Right atrium auricular region (tissue), 2 donors: Measurements from ENCODE around the gene CENPM. TPM values are rescaled to one million over a fixed set of nuclear protein-coding genes. Genes with fewer than 3 reads are reported as not detected.

ENCODE experiments used
- DNase-seq: peaks from one replicate; pipeline ENCODE4 v3.0.0-alpha.2; 2019; ENCODE audit warnings: low spot score
- H3K27ac ChIP-seq, 2 donors: fragments of 200-600 bp; sonication (generic); 1 replicate in 1 of 2; 2 replicates in 1 of 2; pipeline ENCODE4 v1.5.1; 2016 to 2019
- H3K27me3 ChIP-seq, 2 donors: fragments of 200-600 bp; sonication (generic); one replicate each; pipeline versions ENCODE4 v1.5.1 to v1.6.0; 2017 to 2019
- H3K36me3 ChIP-seq: fragments of 200-600 bp; sonication (generic); one replicate; pipeline ENCODE4 v1.5.1; 2016
- H3K4me1 ChIP-seq, 2 donors: fragments of 200-600 bp; sonication (generic); one replicate each; pipeline versions ENCODE4 v1.5.1 to v1.6.0; 2017 to 2019
- H3K4me3 ChIP-seq, 2 donors: fragments of 200-600 bp; sonication (generic); 1 replicate in 1 of 2; 2 replicates in 1 of 2; pipeline ENCODE4 v1.5.1; 2017 to 2019; ENCODE audit warnings: mild to moderate bottlenecking in 1 of 2, moderate library complexity in 1 of 2
- H3K9me3 ChIP-seq, 2 donors: fragments of 200-600 bp; sonication (generic); one replicate each; pipeline ENCODE4 v1.5.1; 2019
- CTCF ChIP-seq, 2 donors: fragments of 200-600 bp; sonication (generic); IDR thresholded peaks; one replicate each; pipeline ENCODE4 v1.5.1; 2019; ENCODE audit warnings: antibody characterized with exemption in 2 of 2
- total RNA-seq, 2 donors: library from RNA; depleted of rRNA; stranded (reverse); fragments of >200 nt; gene quantifications; one replicate each; pipeline ENCODE4 v1.1.0, GENCODE V29; 2016

Gene CENPM
- total RNA-seq, 2 donors from 2014 or later: not detected

GRCh38 chr22:41911001-41911611, 35.8 kb downstream of the CENPM start:
- H3K9me3 ChIP-seq: no peaks in the 10 kb centered on the region
- H3K27me3 ChIP-seq: peaks cover 12 to 46% of the 10 kb centered on the region in 2 donors
- TF ChIP-seq CTCF (IDR thresholded peaks at IDR 0.05): no peak
- no peak for DNase-seq
- peak overlapping the region; percentile 10 to 48 for H3K4me3 ChIP-seq
- no peaks in the 10 kb centered on the region for H3K36me3 ChIP-seq
- peaks cover 0 to 45% of the 10 kb centered on the region in 2 donors for H3K4me1 ChIP-seq
- H3K27ac ChIP-seq: peak overlapping the region in 1 of 2 donors; percentile 45

DNA sequence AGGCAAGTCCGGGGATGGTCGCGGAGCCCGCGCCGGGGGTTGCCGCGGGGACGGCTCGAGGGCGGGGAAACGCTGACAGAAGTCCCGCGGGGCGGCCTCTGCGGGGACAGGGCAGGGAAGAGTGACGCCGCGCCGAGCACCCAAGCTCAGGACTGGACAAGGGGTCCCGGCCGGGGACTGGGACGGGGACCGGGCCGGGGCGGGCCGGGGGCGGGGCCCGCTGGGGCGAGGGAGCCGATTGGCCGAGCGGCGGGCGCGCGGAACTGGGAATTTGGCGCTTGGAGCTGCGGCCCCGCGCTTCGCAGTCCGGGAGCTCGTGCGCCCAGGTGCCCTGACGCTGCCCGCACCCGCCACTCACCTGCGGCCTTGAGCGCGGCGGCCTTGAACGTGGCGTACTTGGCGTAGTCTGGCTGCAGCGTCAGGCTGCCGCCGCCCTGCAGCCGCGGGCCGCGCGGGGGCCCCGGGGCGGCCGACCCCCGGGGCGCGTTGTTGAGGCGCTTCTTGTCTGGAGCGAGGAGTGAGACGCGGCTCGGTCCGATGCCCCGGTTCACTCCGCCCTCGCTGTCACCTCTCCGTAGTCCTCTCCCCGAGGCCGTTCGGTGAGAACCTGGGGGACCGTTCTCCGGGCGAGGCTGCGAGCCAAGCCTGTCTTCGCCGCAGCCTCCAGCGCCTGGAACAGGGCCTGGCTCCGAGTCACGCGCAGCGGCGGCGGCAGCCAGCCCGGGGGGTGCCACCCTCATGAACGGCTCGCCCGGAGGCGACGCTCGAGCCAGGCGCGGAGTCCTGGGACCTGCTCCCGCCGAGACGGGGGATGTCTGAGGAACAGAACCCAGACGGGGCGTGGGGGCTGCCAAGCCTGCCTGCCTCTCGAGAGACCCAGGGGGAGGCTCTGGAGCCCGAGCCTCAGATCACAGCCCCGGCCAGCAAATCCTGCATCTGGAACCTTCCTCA, 36.6 kb downstream of the CENPM start:
- H3K9me3 ChIP-seq: no peaks in the 10 kb centered on the region
- H3K4me3 ChIP-seq: peak overlapping the region; percentile 10 to 48
- peaks cover 6 to 40% of the 10 kb centered on the region in 2 donors for H3K27me3 ChIP-seq
- H3K36me3 ChIP-seq: peaks cover 3% of the 10 kb centered on the region
- H3K4me1 ChIP-seq: peaks cover 0 to 43% of the 10 kb centered on the region in 2 donors
- no peak for TF ChIP-seq CTCF (IDR thresholded peaks at IDR 0.05)
- peak overlapping the region in 1 of 2 donors; percentile 46 for H3K27ac ChIP-seq
- DNase-seq: no peak

DNA sequence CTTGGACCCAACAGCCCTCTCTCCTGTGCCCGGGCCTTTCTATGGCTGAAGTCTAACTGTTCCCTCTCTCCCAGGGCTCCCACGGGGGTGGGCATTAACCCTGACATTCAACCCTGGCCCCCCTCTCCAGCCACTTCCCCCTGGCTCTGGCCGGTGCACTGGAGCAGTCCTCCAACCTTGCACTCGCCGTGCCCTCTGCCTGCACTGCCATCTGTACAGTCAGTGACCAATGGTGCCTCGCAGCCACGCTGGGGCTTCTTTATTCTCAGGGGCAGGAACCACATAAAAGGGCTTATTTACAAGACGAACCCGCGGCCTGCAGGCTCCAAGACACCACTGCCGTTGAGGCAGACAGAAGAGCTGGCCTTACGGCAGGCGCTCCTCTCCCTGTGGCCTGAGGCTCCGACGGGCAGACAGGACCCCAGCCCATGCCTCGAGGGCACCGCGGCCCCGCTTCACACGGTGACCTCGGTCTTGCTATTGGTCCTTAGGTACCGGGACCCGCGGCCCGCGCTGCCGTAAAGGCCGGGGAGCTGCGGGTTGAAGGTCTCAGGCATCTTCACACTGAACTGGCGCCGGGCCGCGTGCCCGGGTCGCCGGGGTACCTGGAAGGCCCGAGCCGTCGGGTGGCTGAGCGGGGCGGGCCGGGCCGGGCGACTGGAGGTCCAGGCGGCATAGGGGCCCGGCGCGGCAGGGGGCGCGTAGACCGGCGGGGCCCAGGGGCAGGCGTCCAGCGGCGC, 37.5 kb downstream of the CENPM start:
- Histone ChIP-seq H3K36me3 (peaks cover 12% of the 10 kb centered on the region), H3K9me3 (no peaks in the 10 kb centered on the region), H3K27me3 (peaks cover 4 to 32% of the 10 kb centered on the region in 2 donors), H3K4me3 (peak overlapping the region in 1 of 2 donors; percentile 48), H3K27ac (peak overlapping the region in 1 of 2 donors; percentile 46), H3K4me1 (peaks cover 0 to 34% of the 10 kb centered on the region in 2 donors)
- TF ChIP-seq CTCF (IDR thresholded peaks at IDR 0.05): no peak
- no peak for DNase-seq

- no peak for TF ChIP-seq CTCF (IDR thresholded peaks at IDR 0.05)
- Histone ChIP-seq H3K27ac (peak overlapping the region in 1 of 2 donors; percentile 46), H3K36me3 (peaks cover 16% of the 10 kb centered on the region), H3K4me1 (peaks cover 0 to 29% of the 10 kb centered on the region in 2 donors), H3K4me3 (no peak overlapping the region), H3K27me3 (peaks cover 4 to 26% of the 10 kb centered on the region in 2 donors), H3K9me3 (no peaks in the 10 kb centered on the region)
- DNase-seq: no peak
Measured at GRCh38 chr22:41908411-41909309, 38.3 kb downstream of the CENPM start.
